Inferior parietal cortex (tissue), 1 donor: Measurements from ENCODE around the gene BHLHA15.
A peak's percentile ranks its signal among the peaks of the same experiment; 100 is the strongest.

Source experiments
- DNase-seq: peaks from one replicate; pipeline ENCODE4 v3.0.0-alpha.2; 2016; ENCODE audit errors: extremely low spot score

The BHLHA15 gene

DNA sequence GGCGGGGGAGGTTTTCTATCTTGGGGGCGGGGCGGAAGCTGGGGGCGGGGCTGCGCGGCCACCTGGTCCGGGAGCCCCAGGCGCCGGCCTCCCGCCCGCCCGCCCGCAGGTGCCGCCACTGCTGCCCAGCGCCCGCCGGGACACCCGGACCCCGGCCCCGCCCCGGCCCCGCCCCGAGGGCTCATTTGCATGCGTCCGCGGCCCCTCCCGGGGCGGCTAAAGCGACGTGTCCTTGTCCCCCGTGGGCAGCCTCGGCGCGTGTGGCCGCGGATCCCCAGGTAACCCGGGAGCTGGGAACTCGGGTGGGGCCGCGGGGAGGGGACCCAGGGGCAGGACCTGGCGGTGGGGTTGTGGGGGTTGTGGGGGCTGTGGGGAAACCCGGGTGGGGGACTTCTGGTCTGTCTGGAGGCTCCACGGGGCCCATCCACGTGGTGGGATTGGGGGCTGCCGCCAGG is at the start of gene BHLHA15:
BHLHA15 (plus strand) TSS at position 219 of the 455 bp plus-strand sequence. CDS start 871 bp downstream, outside the sequence.
- no peak for DNase-seq

DNA sequence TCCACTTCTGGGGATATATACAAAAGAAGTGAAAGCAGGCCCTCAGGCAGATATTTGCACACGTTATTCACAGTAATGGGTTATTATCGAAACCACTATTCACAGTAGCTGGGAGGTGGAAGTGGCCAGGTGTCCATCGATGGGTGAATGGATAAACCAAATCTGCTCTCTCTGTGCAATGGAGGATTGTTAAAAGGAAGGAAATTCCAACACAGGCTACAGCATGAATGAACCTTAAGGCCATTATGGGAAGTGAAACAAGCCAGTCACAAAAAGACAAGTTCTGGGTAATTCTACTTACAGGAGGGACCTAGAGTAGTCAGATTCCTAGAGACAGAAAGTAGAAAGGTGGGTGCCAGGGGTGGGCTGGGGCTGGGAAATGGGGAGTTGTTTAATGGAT is 48.5 kb upstream of the BHLHA15 start:
- DNase-seq, result no peak

DNA sequence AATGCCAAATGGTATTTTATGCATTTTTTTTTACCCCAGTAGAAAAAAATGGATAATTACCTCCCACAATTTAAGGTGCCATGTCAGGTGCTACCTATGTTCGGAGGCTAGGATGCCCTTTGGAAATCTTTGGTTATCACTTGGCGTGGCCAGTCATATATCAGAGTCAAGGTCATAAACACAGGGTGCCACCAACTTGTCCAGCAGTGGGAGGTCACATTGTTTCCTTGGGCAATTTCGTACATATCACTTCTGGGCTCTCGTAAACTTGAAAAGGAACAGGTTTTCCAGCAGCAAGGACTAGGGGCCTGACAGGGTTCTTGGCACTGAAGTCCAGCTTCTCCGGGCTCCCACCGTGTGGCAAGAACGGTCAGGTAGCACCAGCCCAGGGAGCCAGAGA is 48.0 kb upstream of the BHLHA15 start:
- DNase-seq, result no peak

DNA sequence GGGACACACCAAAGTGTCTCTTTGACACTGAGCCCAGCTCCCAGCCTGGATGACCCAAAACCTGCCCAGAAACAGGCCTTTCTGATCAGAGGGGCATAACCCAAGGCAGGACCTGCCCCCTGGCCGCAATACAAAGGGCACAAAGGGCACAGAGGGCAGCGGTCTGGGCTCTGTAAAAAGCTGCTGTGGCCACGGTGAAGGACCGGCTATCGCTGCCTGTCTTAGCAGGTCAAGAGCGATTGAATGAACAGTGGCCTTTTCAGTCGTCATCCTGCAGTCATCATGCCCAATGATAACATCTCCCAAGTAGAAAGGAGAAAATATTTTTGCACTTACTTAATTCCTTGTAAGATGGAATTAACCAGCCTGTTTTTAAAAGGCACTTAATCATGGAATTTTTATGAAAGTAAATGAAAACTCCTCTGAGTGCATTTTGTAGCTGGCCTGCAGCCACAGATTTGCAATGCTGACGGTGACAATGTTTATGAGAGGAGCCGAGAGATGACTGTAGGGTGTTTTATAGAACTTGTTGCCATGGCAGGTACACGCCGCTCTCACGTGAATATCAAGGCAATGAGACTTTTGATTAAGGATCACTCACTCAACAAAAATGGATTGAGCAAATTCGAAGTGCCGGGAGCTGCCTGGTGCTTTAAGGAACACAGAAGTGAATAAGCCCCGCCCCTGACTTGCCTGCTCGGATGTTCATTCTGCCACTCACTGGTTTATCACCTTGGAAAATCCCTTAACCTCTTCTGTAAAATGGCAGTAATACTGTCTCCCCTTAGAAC is 47.3 kb upstream of the BHLHA15 start:
- no peak for DNase-seq

DNA sequence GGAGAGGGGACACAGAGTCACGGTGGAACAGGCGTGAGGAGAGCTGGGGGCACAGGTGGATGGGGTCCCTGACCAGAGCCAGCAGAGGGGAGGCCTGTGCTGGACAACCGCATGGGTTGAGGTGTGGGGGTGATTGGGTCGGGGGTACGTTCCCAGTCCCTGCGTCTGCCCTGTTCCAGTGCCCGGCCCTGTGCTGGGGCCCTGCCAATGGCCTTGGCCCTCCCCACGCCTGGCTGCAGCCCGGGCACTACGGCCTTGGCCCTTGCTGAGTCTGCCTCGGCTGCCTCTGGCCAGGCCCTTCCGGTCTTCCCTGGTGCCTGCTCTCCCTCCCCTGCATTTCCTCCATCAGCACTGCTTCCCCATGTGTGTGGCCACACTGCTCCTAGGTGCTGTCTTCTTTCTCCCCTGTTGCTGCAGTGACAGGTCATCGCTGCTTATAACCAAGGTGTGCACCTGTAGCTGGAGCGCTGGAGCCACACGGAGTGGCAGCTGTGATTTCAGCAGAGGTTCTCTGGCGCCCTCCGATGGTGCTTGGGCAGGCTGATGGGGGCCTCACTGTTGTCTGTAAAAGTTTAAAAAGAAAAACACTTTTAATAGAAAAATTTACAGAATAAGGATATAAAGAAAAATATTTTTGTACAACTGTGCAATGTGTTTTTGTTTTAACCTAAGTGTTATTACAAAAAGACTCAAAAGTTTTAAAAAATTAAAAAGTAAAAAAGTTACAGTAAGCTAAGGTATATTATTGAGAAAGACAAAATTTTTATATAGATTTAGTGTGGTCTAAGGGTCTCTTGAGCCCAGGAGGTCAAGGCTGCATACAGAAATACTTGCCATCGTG is 45.2 kb upstream of the BHLHA15 start:
- DNase-seq, result no peak

DNA sequence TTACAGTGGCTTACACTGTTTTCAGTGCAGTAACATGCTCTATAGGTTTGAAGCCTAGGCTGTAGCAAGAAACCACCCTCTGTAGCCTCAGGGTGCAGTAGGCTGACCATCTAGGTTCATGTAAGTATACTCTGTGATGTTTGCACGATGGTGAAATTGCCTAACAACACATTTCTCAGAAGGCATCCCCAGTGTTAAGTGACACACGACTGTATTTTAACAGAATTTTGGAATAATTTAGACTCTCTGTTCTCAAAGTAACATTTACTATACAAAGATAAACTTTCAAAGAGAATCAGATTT is 44.6 kb upstream of the BHLHA15 start:
- DNase-seq, result no peak

DNA sequence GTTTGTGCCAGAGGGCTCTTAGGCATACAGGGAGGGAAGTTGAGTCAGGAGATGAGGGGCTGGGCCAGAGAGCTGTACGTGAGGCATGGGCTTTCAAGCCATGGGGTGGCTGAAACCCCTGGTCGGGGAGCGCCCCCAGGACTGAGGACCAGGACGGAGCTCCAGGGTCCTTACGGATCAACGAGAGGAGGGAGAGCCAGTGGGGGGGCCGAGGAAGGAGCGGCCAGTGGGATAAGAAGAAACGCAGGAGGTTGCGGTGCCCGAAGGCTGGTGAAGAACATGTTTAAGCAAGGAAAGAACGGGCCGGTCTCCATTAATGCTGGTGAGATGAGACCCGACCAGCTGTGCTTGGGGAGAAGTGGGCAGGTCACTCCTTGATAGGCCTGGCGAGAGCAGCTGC is 43.6 kb upstream of the BHLHA15 start:
- no peak for DNase-seq

DNA sequence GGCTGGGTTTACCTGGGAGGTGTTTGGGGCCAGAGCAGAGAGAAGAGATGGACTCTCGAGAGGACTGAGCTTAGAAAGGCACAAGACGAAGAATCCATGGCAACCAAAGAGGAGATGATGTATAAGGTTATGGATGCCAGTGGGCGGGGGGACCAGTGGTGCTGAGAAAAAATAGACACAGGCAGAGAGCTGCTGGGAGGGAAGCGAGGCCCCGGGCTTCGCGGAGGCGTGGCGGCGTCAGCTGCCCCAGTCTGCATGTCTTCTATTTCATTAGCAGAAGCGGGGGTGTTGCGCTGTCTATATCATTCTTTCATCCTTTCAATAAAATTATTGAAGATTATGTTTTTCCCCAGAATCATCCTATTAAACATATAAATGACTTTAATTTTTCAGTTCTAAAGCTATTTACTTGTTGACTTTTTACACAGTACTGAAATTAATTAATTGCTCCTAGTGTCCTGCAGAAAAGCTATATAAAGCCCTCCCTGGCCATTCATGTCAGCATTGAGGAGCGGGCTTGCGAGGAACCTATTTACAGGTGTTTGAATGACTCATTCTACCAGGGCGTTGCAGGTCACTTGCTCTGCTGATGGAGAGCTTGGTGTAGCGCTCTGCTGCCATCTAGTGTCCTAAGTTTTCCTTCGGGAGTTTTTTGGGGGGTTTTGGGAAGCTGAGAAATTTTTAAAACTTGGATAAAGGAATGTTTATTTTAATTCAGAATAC is 42.9 kb upstream of the BHLHA15 start:
- peak; percentile 79 for DNase-seq

DNA sequence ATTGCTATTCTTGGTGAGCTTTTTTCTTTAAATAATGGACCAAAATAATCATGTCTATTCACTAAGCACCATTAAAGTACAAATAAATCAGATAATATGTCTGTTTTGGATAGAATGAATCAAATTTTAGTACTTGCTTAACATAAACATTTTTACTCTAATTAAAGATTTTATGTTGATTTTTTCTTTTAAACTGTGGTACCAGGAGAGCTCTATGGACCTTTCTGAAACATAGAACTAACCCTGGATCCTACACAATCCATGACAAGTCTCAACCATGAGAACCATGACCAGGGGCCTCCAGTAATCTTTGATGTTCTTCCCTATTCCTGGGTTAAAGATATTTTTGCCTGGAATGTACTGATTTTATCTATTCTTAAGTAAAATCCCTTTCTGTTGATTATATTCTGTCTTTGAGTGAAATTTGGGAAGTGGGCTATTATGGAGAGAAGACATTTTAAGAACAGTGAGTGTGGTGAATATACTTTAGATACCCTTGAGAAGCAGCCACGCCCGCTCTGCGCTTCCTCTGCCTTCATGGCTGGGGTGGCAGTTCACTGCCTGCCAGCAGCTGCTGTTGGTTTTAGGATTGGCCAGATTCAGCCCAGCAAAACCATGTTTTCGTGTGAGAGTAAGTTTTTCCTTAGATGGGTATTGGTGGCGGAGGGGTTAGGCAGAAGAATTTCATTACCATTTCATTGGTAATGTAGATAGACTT is 42.2 kb upstream of the BHLHA15 start:
- no peak for DNase-seq

DNA sequence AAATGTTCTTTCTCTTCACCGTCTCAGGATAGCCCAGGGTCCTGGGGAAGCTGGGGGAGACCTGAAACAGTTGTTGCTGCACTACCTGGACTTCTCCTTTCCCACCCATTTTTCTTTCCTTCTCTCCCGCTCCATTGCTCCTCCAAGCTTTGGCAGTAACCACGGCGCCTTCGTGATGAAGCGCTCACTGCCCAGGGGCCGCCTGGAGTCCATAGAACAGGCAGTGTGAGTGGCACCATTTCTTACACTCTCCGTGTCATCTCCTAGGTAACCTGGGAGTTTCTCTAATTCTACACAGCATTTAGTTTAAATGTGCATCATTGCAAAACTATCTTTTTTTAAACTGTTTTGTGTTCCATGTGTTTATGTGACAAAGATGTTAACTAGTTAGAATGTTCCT is 40.3 kb upstream of the BHLHA15 start:
- no peak for DNase-seq

DNA sequence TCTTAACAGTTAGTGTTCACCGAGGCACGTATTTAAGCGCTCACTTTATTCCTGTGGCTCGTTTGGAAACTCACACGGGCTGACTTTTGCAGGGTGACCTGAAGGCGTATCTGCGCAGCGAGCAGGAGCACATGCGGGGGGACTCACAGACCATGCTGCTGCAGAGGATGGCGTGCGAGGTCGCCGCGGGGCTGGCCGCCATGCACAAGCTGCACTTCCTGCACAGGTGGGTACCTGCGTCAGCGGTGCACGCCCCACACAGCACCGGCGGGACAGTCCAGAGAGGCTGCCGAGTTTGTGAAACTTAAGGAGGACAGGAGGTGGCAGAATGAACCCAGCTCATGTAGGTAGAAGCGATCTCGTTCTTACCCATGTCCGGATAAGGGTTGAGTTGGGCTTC is 39.8 kb upstream of the BHLHA15 start:
- no peak for DNase-seq

DNA sequence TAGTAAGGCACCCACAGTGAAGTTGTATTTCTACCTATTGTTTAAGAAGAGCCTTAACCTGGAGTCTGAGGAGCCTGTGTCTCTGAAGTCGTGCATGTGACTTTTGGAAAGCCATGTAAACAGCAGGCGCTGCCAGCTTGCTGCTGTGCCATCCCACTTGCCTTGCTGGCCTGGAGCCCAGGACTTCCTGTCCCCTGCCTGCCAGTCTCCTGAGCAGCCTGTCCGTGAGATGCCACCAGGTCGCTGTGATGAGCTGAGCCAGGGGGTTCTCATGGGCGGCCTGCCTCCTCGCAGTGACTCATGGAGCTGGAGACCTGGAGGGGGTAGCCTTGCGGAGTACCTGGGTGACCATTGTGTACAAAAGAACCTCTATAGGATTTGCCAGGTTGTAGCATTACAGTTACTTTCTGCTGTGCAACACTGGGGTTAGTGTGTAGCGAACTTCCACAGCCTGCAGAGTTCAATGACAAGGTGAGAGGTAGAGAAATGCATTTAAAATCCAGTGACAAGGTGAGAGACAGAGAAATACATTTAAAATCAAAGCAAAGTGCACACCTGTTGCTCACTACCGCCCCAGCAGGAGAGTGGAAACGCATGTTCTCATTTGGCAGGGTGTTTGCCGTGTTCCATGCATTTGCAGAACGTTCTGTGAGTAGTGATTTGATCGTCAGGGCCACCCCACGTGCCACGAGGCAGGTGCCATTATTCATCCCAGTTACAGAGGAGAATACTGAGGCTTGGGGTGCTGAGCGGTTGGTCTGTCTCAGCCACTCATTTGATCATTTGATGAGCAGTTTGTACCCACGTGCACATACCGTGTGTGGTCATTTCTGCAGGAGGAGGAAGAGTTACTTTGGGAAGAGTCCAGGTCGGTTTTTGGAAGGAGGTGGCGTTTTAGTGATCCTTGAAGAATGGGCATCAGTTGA is 36.6 kb upstream of the BHLHA15 start:
- no peak for DNase-seq

DNA sequence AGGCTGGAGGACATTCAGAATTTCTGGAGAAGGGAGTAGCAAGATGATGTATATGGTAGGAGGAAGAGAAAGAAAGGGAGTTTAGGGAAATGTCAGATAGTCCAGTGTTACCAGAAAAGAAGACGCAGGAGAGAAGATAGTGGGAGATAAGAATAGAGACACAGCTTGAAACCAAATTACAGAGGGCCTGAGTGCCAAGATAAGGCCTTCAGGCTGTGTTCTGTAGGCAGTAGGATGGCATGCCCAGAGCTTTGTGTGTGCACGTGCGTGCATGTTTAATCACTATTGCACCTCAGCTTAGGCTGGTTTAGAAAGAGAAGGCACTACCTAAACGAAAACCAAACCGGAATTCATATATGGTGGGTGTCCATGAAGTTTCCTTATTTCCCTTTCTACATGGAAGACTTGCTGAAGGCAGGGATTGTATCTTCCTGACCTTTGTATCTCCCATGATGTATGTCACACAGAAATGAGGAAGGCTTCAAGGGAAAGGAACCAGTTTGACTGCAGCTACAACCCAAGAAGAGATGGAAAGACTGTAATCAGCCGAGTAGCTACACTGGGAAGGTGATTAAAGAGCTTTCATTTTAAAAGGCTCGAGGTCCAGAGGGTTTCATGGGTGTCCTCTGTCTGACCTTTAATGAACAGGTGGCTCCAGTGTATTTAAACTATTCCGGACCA is 35.8 kb upstream of the BHLHA15 start:
- no peak for DNase-seq

DNA sequence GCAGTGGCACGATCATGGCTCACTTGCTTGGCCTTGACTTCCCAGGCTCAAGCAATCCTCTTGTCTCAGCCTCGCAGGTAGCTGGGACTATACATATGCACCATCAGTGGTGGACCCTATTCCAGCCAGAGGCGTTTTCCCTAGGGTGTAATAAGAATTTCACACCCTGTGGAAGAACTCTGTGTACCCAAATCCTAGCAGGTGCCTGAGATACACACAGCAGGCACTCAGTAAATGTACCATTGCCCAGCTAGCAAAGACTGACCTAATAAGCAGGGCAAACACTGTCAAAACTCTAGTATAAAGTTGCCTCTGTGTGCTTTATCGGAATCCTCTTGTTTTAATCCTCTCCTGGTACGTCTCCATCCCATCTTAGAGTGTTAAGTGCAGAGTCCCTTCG is 33.7 kb upstream of the BHLHA15 start:
- DNase-seq, result no peak

DNA sequence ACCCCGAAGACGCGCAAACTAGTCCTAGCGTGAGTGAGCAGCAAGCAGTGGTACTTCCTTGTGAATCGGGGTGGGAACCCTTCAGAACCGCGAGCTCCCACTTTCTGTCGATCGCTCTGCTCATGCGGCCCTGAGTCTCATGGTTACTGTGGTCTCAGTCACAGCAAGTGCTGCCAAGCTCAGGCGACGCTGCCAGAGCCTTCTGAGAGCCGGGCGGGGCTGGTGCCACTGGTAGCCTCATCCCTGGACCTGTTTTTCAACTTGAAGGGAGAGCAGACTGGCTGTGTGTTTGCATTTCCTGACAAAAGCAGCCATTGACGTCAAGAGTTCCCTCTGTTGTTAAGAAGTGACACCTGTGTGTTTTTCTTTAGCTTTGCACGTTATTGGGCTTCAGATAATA is 32.9 kb upstream of the BHLHA15 start:
- DNase-seq, result no peak

DNA sequence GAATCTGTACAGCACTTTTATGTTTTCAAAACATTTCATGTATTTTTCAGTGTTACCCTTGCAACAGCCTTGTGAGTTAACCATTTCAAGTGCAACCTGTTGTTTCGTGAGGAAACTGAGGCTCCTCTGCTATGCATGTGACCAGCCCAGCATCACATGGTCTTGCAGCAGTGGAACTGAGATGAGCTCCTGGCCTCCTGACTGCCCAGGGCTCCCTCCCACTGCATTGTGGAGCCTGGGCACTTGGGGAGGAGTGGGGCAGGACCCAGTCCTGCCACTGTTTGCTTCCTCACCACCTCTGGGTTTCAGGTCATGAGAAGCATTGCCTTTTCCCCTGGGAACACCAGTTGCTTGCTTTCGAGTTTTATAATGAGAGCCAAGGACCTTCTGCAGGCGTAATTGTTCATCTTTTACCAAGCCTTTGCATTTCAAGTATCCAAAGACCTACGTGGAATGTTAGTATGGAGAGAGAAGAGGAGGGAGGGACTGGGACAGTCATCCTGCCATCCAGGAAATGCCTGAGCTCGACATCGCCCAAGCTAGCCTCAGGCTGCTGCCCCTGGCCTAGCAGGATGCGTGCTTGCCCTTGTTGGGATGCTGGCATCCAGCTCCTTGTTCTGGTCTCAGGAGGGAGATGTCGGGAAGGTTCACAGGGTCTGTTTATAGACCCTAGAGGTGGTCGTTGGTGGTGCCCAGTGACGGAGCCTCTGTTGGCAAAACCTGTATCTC is 32.3 kb upstream of the BHLHA15 start:
- DNase-seq, result no peak

DNA sequence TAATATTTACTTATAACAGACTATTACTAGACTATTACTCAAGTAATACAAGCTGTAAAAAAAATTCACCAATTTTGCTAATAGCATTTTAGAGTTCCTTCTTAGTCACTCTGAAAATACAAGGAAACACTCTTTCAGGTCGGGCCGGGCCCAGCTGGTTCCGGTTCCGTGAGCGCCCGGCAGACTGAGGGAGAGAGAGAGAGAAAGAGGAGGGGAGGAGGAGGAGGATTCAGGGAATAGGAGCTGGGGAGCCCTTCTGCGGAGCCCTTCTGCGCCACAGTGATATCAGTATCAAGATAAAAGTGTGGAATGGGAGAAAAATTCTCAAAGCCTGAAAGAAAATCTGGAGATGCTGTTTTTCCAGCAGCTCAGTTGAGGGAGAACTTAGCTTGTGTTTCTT is 30.5 kb upstream of the BHLHA15 start:
- DNase-seq, result no peak

DNA sequence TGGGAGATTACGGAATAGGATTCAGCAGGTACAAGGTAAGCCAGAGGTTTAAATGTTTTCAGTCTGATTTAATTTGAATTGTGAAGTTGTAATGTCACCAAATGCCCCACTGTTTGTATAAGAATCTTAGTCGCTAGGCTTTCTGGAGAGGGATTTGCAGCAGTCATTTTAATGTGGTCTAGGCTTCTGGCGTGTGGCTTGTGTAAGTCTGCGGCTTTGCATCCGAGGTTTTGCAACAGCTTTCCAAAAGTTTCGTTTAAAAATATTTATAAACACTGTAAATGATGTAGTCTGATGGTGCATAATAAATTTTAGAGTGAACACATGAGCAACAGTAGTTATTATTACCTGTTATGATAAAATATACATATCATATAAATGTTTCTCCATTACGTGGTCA is 26.1 kb upstream of the BHLHA15 start:
- DNase-seq, result no peak

DNA sequence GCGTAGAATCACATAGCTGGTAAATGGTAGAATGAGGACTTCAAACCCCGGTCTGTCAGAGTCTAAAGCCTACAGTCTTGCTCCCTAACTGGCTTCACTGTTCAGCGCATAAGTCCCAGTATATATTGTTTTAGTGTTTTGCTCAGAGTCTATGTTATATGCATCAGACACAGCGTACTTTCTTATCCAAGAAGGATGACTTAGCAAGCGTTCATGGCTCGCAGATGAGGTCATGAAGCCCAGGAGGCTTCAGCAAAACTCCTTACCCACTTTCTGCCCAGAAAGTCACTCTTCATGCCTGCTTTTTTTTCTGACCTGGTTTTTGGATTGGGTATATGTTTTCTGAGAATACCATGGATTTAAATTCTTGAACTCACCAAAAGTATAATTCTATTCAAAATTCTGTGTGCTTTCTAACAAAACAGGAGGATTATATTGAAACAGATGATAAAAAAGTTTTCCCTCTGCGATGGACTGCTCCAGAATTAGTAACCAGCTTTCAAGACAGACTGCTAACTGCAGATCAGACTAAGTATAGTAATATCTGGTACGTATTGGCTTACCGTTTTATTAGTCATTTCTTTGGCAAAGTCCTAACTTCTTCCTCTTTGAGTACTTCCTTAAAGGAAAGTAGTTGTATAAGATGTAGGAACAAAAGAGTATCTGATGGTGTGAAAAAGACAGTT is 24.6 kb upstream of the BHLHA15 start:
- DNase-seq, result no peak
